Ascending aorta (tissue), 2 donors: ENCODE data around the gene TDRD12. TPM values are rescaled to one million over a fixed set of nuclear protein-coding genes. Genes with fewer than 3 reads are reported as not detected.
"Not testable (repeated sequence)": the region's sequence is repeated elsewhere in the genome, so short reads cannot be mapped to it uniquely, and the experiment has no call there.

Source experiments
- DNase-seq, 2 donors: peaks; one replicate each; pipeline ENCODE4 v3.0.0-alpha.2; 2019; ENCODE audit warnings: low spot score in 2 of 2
- H3K27ac ChIP-seq, 2 donors: fragments of 200-600 bp; sonication (generic); one replicate each; pipeline ENCODE4 v1.5.1; 2016 to 2017; ENCODE audit warnings: mild to moderate bottlenecking in 1 of 2
- H3K27me3 ChIP-seq: fragments of 200-600 bp; sonication (generic); one replicate; pipeline ENCODE4 v1.5.1; 2017
- H3K36me3 ChIP-seq, 2 donors: fragments of 200-600 bp; sonication (generic); one replicate each; pipeline ENCODE4 v1.5.1; 2016
- H3K4me1 ChIP-seq, 2 donors: fragments of 200-600 bp; sonication (generic); one replicate each; pipeline ENCODE4 v1.5.1; 2016 to 2017; ENCODE audit warnings: mild to moderate bottlenecking in 1 of 2
- H3K4me3 ChIP-seq, 2 donors: fragments of 200-600 bp; sonication (generic); one replicate each; pipeline ENCODE4 v1.5.1; 2016 to 2017; ENCODE audit warnings: mild to moderate bottlenecking in 1 of 2
- H3K9me3 ChIP-seq, 2 donors: fragments of 200-600 bp; sonication (generic); one replicate each; pipeline ENCODE4 v1.5.1; 2016
- CTCF ChIP-seq, 3 experiments: fragments of 200-600 bp in 2 of 3; fragments of 450-650 bp in 1 of 3; sonication (generic) in 2 of 3; IDR thresholded peaks; one replicate each; pipeline ENCODE4 v1.5.1; 2016 to 2019; ENCODE audit warnings: antibody characterized with exemption in 3 of 3, mild to moderate bottlenecking in 1 of 3, moderate library complexity in 1 of 3
- intact Hi-C: fragments of 100-400 bp; cut with DNase I; formaldehyde crosslinking; loops from one replicate; pipeline ENCODE4 v1.15.1; 2023
- total RNA-seq: library from RNA; depleted of rRNA; stranded (reverse); fragments of >200 nt; gene quantifications from one replicate; pipeline ENCODE4 v1.1.0, GENCODE V29; 2016

Gene TDRD12
- total RNA-seq, 1 donor from 2014 or later, result 0.11 TPM

DNA sequence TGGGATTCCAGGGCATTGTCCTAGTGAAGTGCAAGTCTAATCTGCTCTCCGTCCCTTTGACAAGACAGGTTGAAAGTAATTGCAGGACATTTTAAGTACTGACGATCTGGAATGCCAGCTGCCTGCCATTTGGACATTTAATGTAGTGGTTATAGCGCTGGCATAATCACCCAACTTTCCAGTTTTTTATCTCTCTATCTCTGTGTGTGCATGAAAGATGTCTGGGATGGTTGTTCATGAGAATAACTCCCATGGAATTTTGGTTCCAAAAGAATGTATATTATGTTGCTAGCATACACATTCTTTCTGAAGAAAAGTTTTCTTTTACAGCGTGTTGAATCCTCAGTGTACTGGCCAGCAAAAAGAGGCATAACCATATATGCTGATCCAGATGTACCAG lies 53.6 kb downstream of the TDRD12 start:
- no peak for DNase-seq
- Histone ChIP-seq H3K9me3 (no peaks in the 10 kb centered on the region), H3K4me1 (no peaks in the 10 kb centered on the region), H3K36me3 (no peaks in the 10 kb centered on the region), H3K27ac (no peak overlapping the region), H3K27me3 (no peaks in the 10 kb centered on the region), H3K4me3 (no peak overlapping the region)
- intact Hi-C loops, result no loop called here
- no peak for TF ChIP-seq CTCF (IDR thresholded peaks at IDR 0.05)

GRCh38 chr19:32779082-32779481 lies 59.5 kb downstream of the TDRD12 start:
- H3K4me3 ChIP-seq, result no peak overlapping the region
- DNase-seq, result no peak
- no peaks in the 10 kb centered on the region for H3K36me3 ChIP-seq
- peaks cover 0 to 5% of the 10 kb centered on the region in 2 donors for H3K9me3 ChIP-seq
- intact Hi-C loops, result no loop called here
- H3K27ac ChIP-seq, result no peak overlapping the region
- TF ChIP-seq CTCF (IDR thresholded peaks at IDR 0.05), result no peak
- H3K27me3 ChIP-seq, result no peaks in the 10 kb centered on the region
- H3K4me1 ChIP-seq, result no peaks in the 10 kb centered on the region

GRCh38 chr19:32781280-32781679 lies 61.7 kb downstream of the TDRD12 start:
- intact Hi-C loops, result no loop called here
- H3K9me3 ChIP-seq, result peaks cover 0 to 5% of the 10 kb centered on the region in 2 donors
- H3K4me1 ChIP-seq, result no peaks in the 10 kb centered on the region
- no peak for TF ChIP-seq CTCF (IDR thresholded peaks at IDR 0.05)
- DNase-seq, result no peak
- H3K4me3 ChIP-seq, result no peak overlapping the region
- H3K36me3 ChIP-seq, result no peaks in the 10 kb centered on the region
- no peaks in the 10 kb centered on the region for H3K27me3 ChIP-seq
- no peak overlapping the region for H3K27ac ChIP-seq

GRCh38 chr19:32782089-32782488 lies 62.5 kb downstream of the TDRD12 start:
- DNase-seq, intact Hi-C loops, H3K4me3 ChIP-seq, H3K36me3 ChIP-seq, H3K9me3 ChIP-seq, H3K27me3 ChIP-seq, H3K27ac ChIP-seq, H3K4me1 ChIP-seq: not testable (repeated sequence)

GRCh38 chr19:32787161-32787813 lies 67.7 kb downstream of the TDRD12 start:
- H3K4me1 ChIP-seq, H3K27me3 ChIP-seq, H3K36me3 ChIP-seq, H3K27ac ChIP-seq, H3K9me3 ChIP-seq, intact Hi-C loops, H3K4me3 ChIP-seq, DNase-seq: not testable (repeated sequence)

DNA sequence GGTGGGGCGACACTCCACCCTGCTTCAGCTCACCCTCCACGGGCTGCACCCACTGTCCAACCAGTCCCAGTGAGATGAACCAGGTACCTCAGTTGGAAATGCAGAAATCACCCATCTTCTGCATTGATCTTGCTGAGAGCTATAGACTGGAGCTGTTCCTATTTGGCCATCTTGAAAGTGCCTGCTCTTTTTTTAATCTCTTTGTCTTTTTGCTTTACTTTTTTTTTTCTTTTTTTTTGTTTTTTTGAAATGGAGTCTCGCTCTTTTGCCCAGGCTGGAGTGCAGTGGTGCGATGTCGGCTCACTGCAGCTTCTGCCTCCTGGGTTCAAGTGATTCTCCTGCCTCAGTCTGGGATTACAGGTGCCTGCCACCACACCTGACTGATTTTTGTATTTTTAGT lies 68.3 kb downstream of the TDRD12 start:
- DNase-seq, H3K4me1 ChIP-seq, H3K4me3 ChIP-seq, H3K9me3 ChIP-seq, intact Hi-C loops, H3K27me3 ChIP-seq, H3K36me3 ChIP-seq, H3K27ac ChIP-seq: not testable (repeated sequence)

- H3K4me3 ChIP-seq, result no peak overlapping the region
- no peak for DNase-seq
- intact Hi-C loops, result no loop called here
- no peaks in the 10 kb centered on the region for H3K36me3 ChIP-seq
- H3K9me3 ChIP-seq, result no peaks in the 10 kb centered on the region
- H3K4me1 ChIP-seq, result no peaks in the 10 kb centered on the region
- no peak overlapping the region for H3K27ac ChIP-seq
- no peaks in the 10 kb centered on the region for H3K27me3 ChIP-seq
- no peak for TF ChIP-seq CTCF (IDR thresholded peaks at IDR 0.05)
Observed at GRCh38 chr19:32789429-32789828, 69.9 kb downstream of the TDRD12 start.
